Upper lobe of left lung (tissue), 4 donors: ENCODE data around the gene SH2D3C.

Experiments used
- CTCF ChIP-seq, 6 experiments: fragments of 450-650 bp in 4 of 6; fragments of 200-600 bp in 2 of 6; sonication (generic) in 2 of 6; IDR thresholded peaks; one replicate each; pipeline ENCODE4 v1.5.1; 2016 to 2019; ENCODE audit warnings: antibody characterized with exemption in 6 of 6
- POLR2AphosphoS5 ChIP-seq, 2 donors: sonication (generic); formaldehyde crosslinking; IDR thresholded peaks; one replicate each; pipeline ENCODE4 v1.5.1; 2017; ENCODE audit warnings: antibody characterized with exemption in 2 of 2

DNA sequence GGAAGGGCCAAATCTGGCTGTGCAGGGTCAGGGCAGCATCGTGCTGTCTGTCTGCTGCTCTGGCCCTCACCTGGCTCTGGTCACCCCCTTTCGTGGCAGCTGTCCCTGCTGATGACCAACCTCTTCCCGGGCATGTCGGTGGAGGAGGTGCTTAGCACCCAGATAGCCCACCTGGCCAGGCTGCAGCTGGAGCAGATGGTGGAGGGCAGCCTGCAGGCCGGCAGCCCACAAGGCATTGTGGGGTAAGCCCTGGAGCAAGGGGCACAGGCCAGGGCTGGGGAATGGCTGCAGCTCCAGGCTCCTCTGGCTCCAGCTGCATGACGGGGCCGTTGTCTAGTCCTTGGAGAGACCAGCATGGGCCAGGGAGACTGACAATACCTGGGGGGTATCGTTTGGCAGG is 51.6 kb downstream of the SH2D3C start:
- TF ChIP-seq CTCF (IDR thresholded peaks at IDR 0.05), result no peak
- TF ChIP-seq POLR2AphosphoS5 (IDR thresholded peaks at IDR 0.05), result no peak
